GM12878 (cell line): ENCODE results near the gene MMP20. TPM values are rescaled to one million over a fixed set of nuclear protein-coding genes. Genes with fewer than 3 reads are reported as not detected.

Experiments
- ATF7 ChIP-seq: fragments of 450-650 bp; IDR thresholded peaks from 2 replicates; pipeline ENCODE4 v1.6.1; 2016; ENCODE audit warnings: low read depth, mild to moderate bottlenecking
- BHLHE40 ChIP-seq, 2 experiments: fragments of 450-650 bp in 1 of 2; IDR thresholded peaks; 2 replicates each; pipeline ENCODE4 v1.6.1; 2011 to 2017; ENCODE audit warnings: low read depth in 2 of 2, borderline replicate concordance in 1 of 2, improper control_type of control experiment in 1 of 2, low read length in 1 of 2, mild to moderate bottlenecking in 1 of 2
- EGR1 ChIP-seq, 2 experiments: IDR thresholded peaks; 1 replicate in 1 of 2; 2 replicates in 1 of 2; pipeline ENCODE4 v1.6.1; 2011 to 2012; ENCODE audit warnings: low read depth in 2 of 2, low read length in 2 of 2, borderline replicate concordance in 1 of 2, mild to moderate bottlenecking in 1 of 2, moderate library complexity in 1 of 2
- EP300 ChIP-seq, 2 experiments: fragments of 150-350 bp in 1 of 2; IDR thresholded peaks; 2 replicates each; pipeline ENCODE4 v1.6.1; 2011 to 2012; ENCODE audit warnings: low read depth in 2 of 2, low read length in 2 of 2, borderline replicate concordance in 1 of 2, improper control_type of control experiment in 1 of 2, inconsistent platforms in 1 of 2; ENCODE audit not compliant: control insufficient read depth in 1 of 2
- GABPA ChIP-seq: IDR thresholded peaks from 2 replicates; pipeline ENCODE4 v1.6.1; 2014; ENCODE audit warnings: antibody characterized with exemption, low read depth, mild to moderate bottlenecking, inconsistent platforms
- HDAC6 ChIP-seq: fragments of 200-600 bp; sonication (generic); IDR thresholded peaks from one replicate; pipeline ENCODE4 v1.8.0; 2017; ENCODE audit warnings: antibody characterized with exemption; ENCODE audit not compliant: unreplicated experiment
- IKZF1 ChIP-seq: fragments of 450-650 bp; conservative IDR thresholded peaks from 2 replicates; pipeline ENCODE4 v1.6.1; 2017; ENCODE audit warnings: antibody characterized with exemption, mild to moderate bottlenecking
- IRF4 ChIP-seq: IDR thresholded peaks from 2 replicates; pipeline ENCODE4 v1.6.1; 2011; ENCODE audit warnings: low read depth, low read length
- JUND ChIP-seq: IDR thresholded peaks from 2 replicates; pipeline ENCODE4 v1.6.1; 2012; ENCODE audit warnings: low read depth, mild to moderate bottlenecking, low read length, improper control_type of control experiment, moderate library complexity
- KLF5 ChIP-seq: fragments of 450-650 bp; IDR thresholded peaks from 2 replicates; pipeline ENCODE4 v1.6.1; 2014; ENCODE audit warnings: mild to moderate bottlenecking; ENCODE audit not compliant: partially characterized antibody
- NBN ChIP-seq: fragments of 450-650 bp; IDR thresholded peaks from 2 replicates; pipeline ENCODE4 v1.6.1; 2016
- NFYB ChIP-seq: IDR thresholded peaks from 2 replicates; pipeline ENCODE4 v1.6.1; 2011; ENCODE audit warnings: low read depth, mild to moderate bottlenecking, low read length, improper control_type of control experiment, moderate library complexity; ENCODE audit not compliant: insufficient read depth
- RAD21 ChIP-seq: IDR thresholded peaks from 2 replicates; pipeline ENCODE4 v1.6.1; 2011; ENCODE audit warnings: mild to moderate bottlenecking, low read depth, low read length, moderate library complexity; ENCODE audit not compliant: insufficient read depth
- RELA ChIP-seq: fragments of 450-650 bp; IDR thresholded peaks from 2 replicates; pipeline ENCODE4 v1.8.0; 2014; ENCODE audit warnings: borderline replicate concordance; ENCODE audit not compliant: partially characterized antibody
- RUNX3 ChIP-seq: IDR thresholded peaks from 2 replicates; pipeline ENCODE4 v1.6.1; 2012; ENCODE audit warnings: low read length, inconsistent platforms
- SRF ChIP-seq, 2 experiments: IDR thresholded peaks; 2 replicates each; pipeline ENCODE4 v1.6.1; 2011; ENCODE audit warnings: low read depth in 2 of 2, low read length in 2 of 2, mild to moderate bottlenecking in 1 of 2, moderate library complexity in 1 of 2
- ZNF217 ChIP-seq: fragments of 450-650 bp; IDR thresholded peaks from 2 replicates; pipeline ENCODE4 v1.6.1; 2017; ENCODE audit warnings: antibody characterized with exemption, mild to moderate bottlenecking
- ZNF274 ChIP-seq: IDR thresholded peaks from one replicate; pipeline ENCODE4 v1.8.0; 2011; ENCODE audit not compliant: insufficient read length, insufficient read depth
- polyA plus RNA-seq, 11 experiments: library from polyadenylated mRNA; depleted of rRNA in 4 of 11; unstranded in 6 of 11; stranded (reverse) in 5 of 11; fragments of >200 nt; fragmentation: Nextera tagmentation in 4 of 11; fragmentation: Illumina TruSeq in 1 of 11; extraction: Ambion mirVana in 4 of 11; extraction: Trizol in 1 of 11; gene quantifications; 1 replicate in 1 of 11; 2 replicates in 10 of 11; pipeline versions ENCODE4 v1.2.1 to v1.2.3, GENCODE V29; 2011 to 2016; ENCODE audit warnings: inconsistent platforms in 2 of 11, missing spikeins in 2 of 11, low read depth in 1 of 11
- total RNA-seq, 4 experiments: library from RNA; depleted of rRNA in 3 of 4; stranded (reverse); fragments of >200 nt in 3 of 4; fragmentation: Illumina TruSeq in 1 of 4; extraction: Trizol in 1 of 4; gene quantifications; 2 replicates each; pipeline versions ENCODE4 v1.2.1 to v1.2.3, GENCODE V29; 2013 to 2021
- TF ChIP-seq, protein P1 (sequence below): fragments of 450-650 bp; formaldehyde crosslinking; IDR thresholded peaks from 2 replicates; pipeline ENCODE4 v1.5.0; 2022; ENCODE audit warnings: mild to moderate bottlenecking, missing genetic modification characterization
- TF ChIP-seq, protein P2 (sequence below): IDR thresholded peaks from 2 replicates; pipeline ENCODE4 v1.6.1; 2011; ENCODE audit warnings: borderline replicate concordance, low read depth, mild to moderate bottlenecking, moderate library complexity, low read length; ENCODE audit not compliant: insufficient read depth, poor library complexity, severe bottlenecking
- TF ChIP-seq, protein P3 (sequence below): IDR thresholded peaks from 2 replicates; pipeline ENCODE4 v1.6.1; 2011; ENCODE audit warnings: borderline replicate concordance, low read depth, mild to moderate bottlenecking, moderate library complexity, mixed read lengths, low read length; ENCODE audit not compliant: insufficient read depth; ENCODE audit errors: extremely low read length
- TF ChIP-seq, protein P4 (sequence below): fragments of 450-650 bp; IDR thresholded peaks from 2 replicates; pipeline ENCODE4 v1.6.1; 2014; ENCODE audit warnings: mild to moderate bottlenecking
- TF ChIP-seq, protein P5 (sequence below): IDR thresholded peaks from 2 replicates; pipeline ENCODE4 v1.6.1; 2012; ENCODE audit warnings: low read depth, low read length, improper control_type of control experiment

MMP20 gene
- total and polyA plus RNA-seq, 10 of the 15 experiments (the other 5 are each of a cell fraction or from before 2014, with no cell fraction given) = 0.10 to 0.57 (median 0.19) TPM; not detected in 2

DNA sequence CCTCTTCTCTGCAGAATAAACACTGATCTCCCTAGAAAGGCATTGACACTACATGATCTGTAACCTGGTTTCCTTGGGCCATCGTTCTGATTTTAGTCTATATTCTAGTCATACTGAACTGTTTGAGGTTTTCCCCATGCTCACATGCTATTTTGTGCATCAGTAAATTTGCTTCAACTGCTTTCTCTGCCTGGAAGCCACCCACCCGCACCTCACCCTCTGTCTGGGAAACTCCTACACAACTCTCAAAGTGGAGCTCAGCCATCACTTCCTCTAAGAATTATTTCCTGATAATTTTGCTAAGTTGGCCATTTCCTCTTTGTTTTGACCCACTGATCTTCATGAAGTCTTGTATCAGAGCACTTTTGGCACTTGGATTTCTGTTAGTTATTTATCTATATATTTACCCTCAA lies 36.1 kb downstream of the MMP20 start (continued):
- TF ChIP-seq EGR1 (IDR thresholded peaks at IDR 0.05; ENCODE audit: borderline replicate concordance in 1 of 2, low read depth in 2 of 2, low read length in 2 of 2) (peak in 1 of 2 experiments; percentile 71; a peak in 1 of 3 replicates), ZNF217 (0 out of 2 replicates have a peak, but pooled peaks have one; percentile 43), ZNF274 (no peak), RUNX3 (peak; percentile 98), NFYB (no peak), RAD21 (peak; percentile 17; the same call in 1 of the 2 replicates), IRF4 (peak; percentile 87), IKZF1 (peak; percentile 94), JUND (peak; percentile 51; the same call in 1 of the 2 replicates), GABPA (0 out of 2 replicates have a peak, but pooled peaks have one; percentile 42), RELA (peak; percentile 12), KLF5 (peak; percentile 32), ATF7 (peak; percentile 83), NBN (peak; percentile 67; the same call in 1 of the 2 replicates), EP300 (IDR thresholded peaks at IDR 0.05; ENCODE audit: borderline replicate concordance in 1 of 2, control insufficient read depth in 1 of 2, low read depth in 2 of 2, low read length in 2 of 2) (peak; percentile 81 to 86; a peak in 3 of 4 replicates), BHLHE40 (IDR thresholded peaks at IDR 0.05; ENCODE audit: borderline replicate concordance in 1 of 2, low read depth in 2 of 2, low read length in 1 of 2) (peak; percentile 83 to 88), SRF (IDR thresholded peaks at IDR 0.05; ENCODE audit: low read depth in 2 of 2, low read length in 2 of 2) (0 out of 4 replicates have a peak, but pooled peaks of 1 of the 2 experiments have one; percentile 52), HDAC6 (no peak)
- TF ChIP-seq, protein P1, sequence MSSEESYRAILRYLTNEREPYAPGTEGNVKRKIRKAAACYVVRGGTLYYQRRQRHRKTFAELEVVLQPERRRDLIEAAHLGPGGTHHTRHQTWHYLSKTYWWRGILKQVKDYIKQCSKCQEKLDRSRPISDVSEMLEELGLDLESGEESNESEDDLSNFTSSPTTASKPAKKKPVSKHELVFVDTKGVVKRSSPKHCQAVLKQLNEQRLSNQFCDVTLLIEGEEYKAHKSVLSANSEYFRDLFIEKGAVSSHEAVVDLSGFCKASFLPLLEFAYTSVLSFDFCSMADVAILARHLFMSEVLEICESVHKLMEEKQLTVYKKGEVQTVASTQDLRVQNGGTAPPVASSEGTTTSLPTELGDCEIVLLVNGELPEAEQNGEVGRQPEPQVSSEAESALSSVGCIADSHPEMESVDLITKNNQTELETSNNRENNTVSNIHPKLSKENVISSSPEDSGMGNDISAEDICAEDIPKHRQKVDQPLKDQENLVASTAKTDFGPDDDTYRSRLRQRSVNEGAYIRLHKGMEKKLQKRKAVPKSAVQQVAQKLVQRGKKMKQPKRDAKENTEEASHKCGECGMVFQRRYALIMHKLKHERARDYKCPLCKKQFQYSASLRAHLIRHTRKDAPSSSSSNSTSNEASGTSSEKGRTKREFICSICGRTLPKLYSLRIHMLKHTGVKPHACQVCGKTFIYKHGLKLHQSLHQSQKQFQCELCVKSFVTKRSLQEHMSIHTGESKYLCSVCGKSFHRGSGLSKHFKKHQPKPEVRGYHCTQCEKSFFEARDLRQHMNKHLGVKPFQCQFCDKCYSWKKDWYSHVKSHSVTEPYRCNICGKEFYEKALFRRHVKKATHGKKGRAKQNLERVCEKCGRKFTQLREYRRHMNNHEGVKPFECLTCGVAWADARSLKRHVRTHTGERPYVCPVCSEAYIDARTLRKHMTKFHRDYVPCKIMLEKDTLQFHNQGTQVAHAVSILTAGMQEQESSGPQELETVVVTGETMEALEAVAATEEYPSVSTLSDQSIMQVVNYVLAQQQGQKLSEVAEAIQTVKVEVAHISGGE = no peak
- TF ChIP-seq, protein P2, sequence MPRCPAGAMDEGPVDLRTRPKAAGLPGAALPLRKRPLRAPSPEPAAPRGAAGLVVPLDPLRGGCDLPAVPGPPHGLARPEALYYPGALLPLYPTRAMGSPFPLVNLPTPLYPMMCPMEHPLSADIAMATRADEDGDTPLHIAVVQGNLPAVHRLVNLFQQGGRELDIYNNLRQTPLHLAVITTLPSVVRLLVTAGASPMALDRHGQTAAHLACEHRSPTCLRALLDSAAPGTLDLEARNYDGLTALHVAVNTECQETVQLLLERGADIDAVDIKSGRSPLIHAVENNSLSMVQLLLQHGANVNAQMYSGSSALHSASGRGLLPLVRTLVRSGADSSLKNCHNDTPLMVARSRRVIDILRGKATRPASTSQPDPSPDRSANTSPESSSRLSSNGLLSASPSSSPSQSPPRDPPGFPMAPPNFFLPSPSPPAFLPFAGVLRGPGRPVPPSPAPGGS = peak; percentile 91
- TF ChIP-seq, protein P3, sequence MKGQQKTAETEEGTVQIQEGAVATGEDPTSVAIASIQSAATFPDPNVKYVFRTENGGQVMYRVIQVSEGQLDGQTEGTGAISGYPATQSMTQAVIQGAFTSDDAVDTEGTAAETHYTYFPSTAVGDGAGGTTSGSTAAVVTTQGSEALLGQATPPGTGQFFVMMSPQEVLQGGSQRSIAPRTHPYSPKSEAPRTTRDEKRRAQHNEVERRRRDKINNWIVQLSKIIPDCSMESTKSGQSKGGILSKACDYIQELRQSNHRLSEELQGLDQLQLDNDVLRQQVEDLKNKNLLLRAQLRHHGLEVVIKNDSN = no peak
- TF ChIP-seq, protein P4, sequence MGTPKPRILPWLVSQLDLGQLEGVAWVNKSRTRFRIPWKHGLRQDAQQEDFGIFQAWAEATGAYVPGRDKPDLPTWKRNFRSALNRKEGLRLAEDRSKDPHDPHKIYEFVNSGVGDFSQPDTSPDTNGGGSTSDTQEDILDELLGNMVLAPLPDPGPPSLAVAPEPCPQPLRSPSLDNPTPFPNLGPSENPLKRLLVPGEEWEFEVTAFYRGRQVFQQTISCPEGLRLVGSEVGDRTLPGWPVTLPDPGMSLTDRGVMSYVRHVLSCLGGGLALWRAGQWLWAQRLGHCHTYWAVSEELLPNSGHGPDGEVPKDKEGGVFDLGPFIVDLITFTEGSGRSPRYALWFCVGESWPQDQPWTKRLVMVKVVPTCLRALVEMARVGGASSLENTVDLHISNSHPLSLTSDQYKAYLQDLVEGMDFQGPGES = no peak
- TF ChIP-seq, protein P5, sequence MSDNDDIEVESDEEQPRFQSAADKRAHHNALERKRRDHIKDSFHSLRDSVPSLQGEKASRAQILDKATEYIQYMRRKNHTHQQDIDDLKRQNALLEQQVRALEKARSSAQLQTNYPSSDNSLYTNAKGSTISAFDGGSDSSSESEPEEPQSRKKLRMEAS = no peak
